Right cardiac atrium (tissue), 5 donors: Measurements from ENCODE around the gene IRX4. TPM values are rescaled to one million over a fixed set of nuclear protein-coding genes. Genes with fewer than 3 reads are reported as not detected.

ENCODE experiments used
- ATAC-seq, 2 donors: fragments of 200-7000 bp; cut with Tn5 transposase; one replicate each; pipeline versions ENCODE4 v1.8.0 to v1.9.1; 2020; ENCODE audit warnings: moderate library complexity in 2 of 2, mild to moderate bottlenecking in 1 of 2
- DNase-seq, 3 donors: peaks; one replicate each; pipeline ENCODE4 v3.0.0-alpha.2; 2020
- H3K27ac ChIP-seq: one replicate; pipeline ENCODE4 v1.5.1; 2013; ENCODE audit warnings: mild to moderate bottlenecking, low read length, control low read depth, moderate library complexity
- H3K27me3 ChIP-seq: one replicate; pipeline ENCODE4 v1.6.1; 2013; ENCODE audit not compliant: control insufficient read depth, insufficient read depth
- H3K4me1 ChIP-seq: one replicate; pipeline ENCODE4 v1.6.1; 2013; ENCODE audit warnings: low read length; ENCODE audit not compliant: control insufficient read depth, insufficient read depth
- H3K4me3 ChIP-seq: one replicate; pipeline ENCODE4 v1.5.1; 2013; ENCODE audit warnings: low read length, control low read depth
- H3K9me3 ChIP-seq: one replicate; pipeline ENCODE4 v1.6.1; 2013; ENCODE audit warnings: low read length; ENCODE audit not compliant: control insufficient read depth
- WGBS: extraction: QIAGEN DNeasy Blood & Tissue Kit; methylation state at CpG from one replicate; pipeline ENCODE4 v1.1.7; 2013; 5-methylcytosine and 5-hydroxymethylcytosine counted together
- intact Hi-C, 4 donors: fragments of 100-400 bp; cut with DNase I; formaldehyde crosslinking; loops; one replicate each; pipeline versions ENCODE4 v1.11.0 to v1.14.0; 2022 to 2023
- polyA plus RNA-seq: library from polyadenylated mRNA; stranded (reverse); fragments of 200-250 nt; gene quantifications from one replicate; pipeline ENCODE4 v1.2.3, GENCODE V29; 2013
- total RNA-seq, 4 donors: library from RNA; stranded (reverse); fragmentation: NEBNext Ultra II Directional; extraction: Animal tissue kit (Norgen Biotek cat#: 25700); gene quantifications; one replicate each; pipeline ENCODE4 v1.2.1, GENCODE V29; 2021
- donor health status: healthy with polysubstance abuse.
- donor health status: DM: no; HTN: yes; CAD: no.
- donor health status: DM: no; HTN: no; CAD: no.
- donor health status: DM: no; HTN: yes; CAD: no; lungs with severe emphysema.
- donor health status: DM: yes; HTN: yes; CAD: no.

The IRX4 gene
- total and polyA plus RNA-seq, 5 donors, result 0.21 TPM; not detected in 4

GRCh38 chr5:1912951-1913565 lies 30.3 kb upstream of the IRX4 start:
- DNase-seq, result no peak
- intact Hi-C loops, result no loop called here
- H3K4me3 ChIP-seq, result no peak overlapping the region
- ATAC-seq, result no peak
- no peaks in the 10 kb centered on the region for H3K4me1 ChIP-seq
- peaks cover 4% of the 10 kb centered on the region for H3K9me3 ChIP-seq
- H3K27me3 ChIP-seq, result no peaks in the 10 kb centered on the region
- WGBS, result 77% methylated on average over 18 of the region's 18 CpGs
- H3K27ac ChIP-seq, result no peak overlapping the region

- Histone ChIP-seq H3K27me3 (no peaks in the 10 kb centered on the region), H3K9me3 (peaks cover 4% of the 10 kb centered on the region), H3K4me3 (no peak overlapping the region), H3K4me1 (no peaks in the 10 kb centered on the region), H3K27ac (no peak overlapping the region)
- intact Hi-C loops, result no loop called here
- ATAC-seq, result no peak
- no peak for DNase-seq
- 84% methylated on average over 26 of the region's 26 CpGs for WGBS
Observed at GRCh38 chr5:1911773-1912235, 29.1 kb upstream of the IRX4 start.

GRCh38 chr5:1910861-1911772 lies 28.4 kb upstream of the IRX4 start:
- Histone ChIP-seq H3K4me3 (no peak overlapping the region), H3K27me3 (no peaks in the 10 kb centered on the region), H3K27ac (no peak overlapping the region), H3K9me3 (peaks cover 4% of the 10 kb centered on the region), H3K4me1 (no peaks in the 10 kb centered on the region)
- no peak for DNase-seq
- no peak for ATAC-seq
- 70% methylated on average over 15 of the region's 15 CpGs for WGBS
- intact Hi-C loops, result no loop called here

- no peak overlapping the region for H3K4me3 ChIP-seq
- no peaks in the 10 kb centered on the region for H3K27me3 ChIP-seq
- peaks cover 4% of the 10 kb centered on the region for H3K9me3 ChIP-seq
- DNase-seq (no peak), ATAC-seq (no peak)
- no peak overlapping the region for H3K27ac ChIP-seq
- H3K4me1 ChIP-seq, result no peaks in the 10 kb centered on the region
- intact Hi-C loops, result no loop called here
- WGBS, result 89% methylated on average over 31 of the region's 31 CpGs
Observed at GRCh38 chr5:1910081-1910760, 27.5 kb upstream of the IRX4 start.

- no peaks in the 10 kb centered on the region for H3K4me1 ChIP-seq
- H3K4me3 ChIP-seq, result no peak overlapping the region
- no peak for ATAC-seq
- H3K27me3 ChIP-seq, result no peaks in the 10 kb centered on the region
- WGBS, result 91% methylated on average over 15 of the region's 15 CpGs
- no peak overlapping the region for H3K27ac ChIP-seq
- no peak for DNase-seq
- intact Hi-C loops, result no loop called here
- H3K9me3 ChIP-seq, result peaks cover 5% of the 10 kb centered on the region
Observed at GRCh38 chr5:1909346-1909985, 26.7 kb upstream of the IRX4 start.

GRCh38 chr5:1908931-1909330 lies 26.2 kb upstream of the IRX4 start:
- WGBS, result 87% methylated on average over 8 of the region's 8 CpGs
- no peak for ATAC-seq
- intact Hi-C loops, result no loop called here
- Histone ChIP-seq H3K4me1 (no peaks in the 10 kb centered on the region), H3K4me3 (no peak overlapping the region), H3K27ac (no peak overlapping the region), H3K27me3 (no peaks in the 10 kb centered on the region), H3K9me3 (peaks cover 5% of the 10 kb centered on the region)
- DNase-seq, result no peak

- H3K4me1 ChIP-seq, result no peaks in the 10 kb centered on the region
- H3K27ac ChIP-seq, result no peak overlapping the region
- peaks cover 5% of the 10 kb centered on the region for H3K9me3 ChIP-seq
- H3K27me3 ChIP-seq, result no peaks in the 10 kb centered on the region
- intact Hi-C loops, result no loop called here
- no peak for ATAC-seq
- WGBS, result 66% methylated on average over 8 of the region's 8 CpGs
- DNase-seq, result no peak
- no peak overlapping the region for H3K4me3 ChIP-seq
Observed at GRCh38 chr5:1907616-1908015, 24.9 kb upstream of the IRX4 start.

GRCh38 chr5:1905108-1905507 lies 22.4 kb upstream of the IRX4 start:
- Histone ChIP-seq H3K4me3 (no peak overlapping the region), H3K27ac (no peak overlapping the region), H3K9me3 (peaks cover 5% of the 10 kb centered on the region), H3K27me3 (no peaks in the 10 kb centered on the region), H3K4me1 (no peaks in the 10 kb centered on the region)
- ATAC-seq, result no peak
- DNase-seq, result no peak
- WGBS, result 85% methylated on average over 1 of the region's 1 CpG
- intact Hi-C loops, result no loop called here

GRCh38 chr5:1901983-1902382 lies 19.3 kb upstream of the IRX4 start:
- peaks cover 3% of the 10 kb centered on the region for H3K9me3 ChIP-seq
- 65% methylated on average over 5 of the region's 5 CpGs for WGBS
- H3K4me3 ChIP-seq, result no peak overlapping the region
- H3K27me3 ChIP-seq, result no peaks in the 10 kb centered on the region
- no peak overlapping the region for H3K27ac ChIP-seq
- no peaks in the 10 kb centered on the region for H3K4me1 ChIP-seq
- intact Hi-C loops, result no loop called here
- ATAC-seq, result no peak
- DNase-seq, result no peak

GRCh38 chr5:1901061-1901460 lies 18.3 kb upstream of the IRX4 start:
- Histone ChIP-seq H3K27ac (no peak overlapping the region), H3K27me3 (no peaks in the 10 kb centered on the region), H3K4me1 (no peaks in the 10 kb centered on the region), H3K9me3 (peaks cover 3% of the 10 kb centered on the region), H3K4me3 (no peak overlapping the region)
- intact Hi-C loops, result no loop called here
- ATAC-seq (no peak), DNase-seq (no peak)
- 70% methylated on average over 5 of the region's 5 CpGs for whole genome bisulfite sequencing

- ATAC-seq (no peak), DNase-seq (no peak)
- intact Hi-C loops, result no loop called here
- H3K4me1 ChIP-seq, result no peaks in the 10 kb centered on the region
- H3K27me3 ChIP-seq, result no peaks in the 10 kb centered on the region
- WGBS, result 64% methylated on average over 5 of the region's 5 CpGs
- no peak overlapping the region for H3K27ac ChIP-seq
- no peak overlapping the region for H3K4me3 ChIP-seq
- H3K9me3 ChIP-seq, result no peaks in the 10 kb centered on the region
Observed at GRCh38 chr5:1899201-1899600, 16.5 kb upstream of the IRX4 start.
